HPDE6-E6E7 (cell line): ENCODE measurements around the gene CCNC.

Experiments used
- DNase-seq: peaks from one replicate; pipeline ENCODE4 v3.0.0; 2011; ENCODE audit warnings: missing footprints; ENCODE audit errors: extremely low spot score

Gene CCNC

DNA sequence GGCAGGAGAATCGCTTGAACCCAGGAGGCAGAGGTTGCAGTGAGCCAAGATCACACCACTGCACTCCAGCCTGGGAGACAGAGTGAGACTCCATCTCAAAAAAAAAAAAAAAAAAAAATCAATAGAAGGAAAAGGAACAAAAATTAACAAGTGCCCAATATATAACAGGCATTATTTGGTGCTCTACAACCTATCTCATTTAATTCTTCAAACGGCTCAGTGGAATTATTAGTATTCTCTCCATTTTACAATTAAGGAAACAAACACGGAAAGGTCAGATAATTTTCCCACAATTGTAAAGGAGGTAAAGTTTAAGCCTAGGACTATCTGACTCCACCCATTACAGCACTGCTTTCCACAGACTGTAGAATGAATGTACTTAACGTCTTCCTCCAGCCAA is 19.8 kb downstream of the CCNC start:
- DNase-seq = no peak

GRCh38 chr6:99547526-99547925 is 20.9 kb downstream of the CCNC start:
- no peak for DNase-seq

GRCh38 chr6:99545442-99545841 is 23.0 kb downstream of the CCNC start:
- no peak for DNase-seq

GRCh38 chr6:99543968-99544367 is 24.5 kb downstream of the CCNC start:
- DNase-seq = no peak

GRCh38 chr6:99530627-99531026 is 37.8 kb downstream of the CCNC start:
- no peak for DNase-seq

GRCh38 chr6:99522531-99522930 is 45.9 kb downstream of the CCNC start:
- DNase-seq = no peak

- DNase-seq = peak; percentile 13
Observed at GRCh38 chr6:99521633-99522151, 46.8 kb downstream of the CCNC start.

GRCh38 chr6:99520855-99521632 is 47.4 kb downstream of the CCNC start:
- DNase-seq = peak; percentile 71

- no peak for DNase-seq
Observed at GRCh38 chr6:99519446-99519845, 49.0 kb downstream of the CCNC start.

GRCh38 chr6:99514089-99514488 is 54.4 kb downstream of the CCNC start:
- DNase-seq = no peak

DNA sequence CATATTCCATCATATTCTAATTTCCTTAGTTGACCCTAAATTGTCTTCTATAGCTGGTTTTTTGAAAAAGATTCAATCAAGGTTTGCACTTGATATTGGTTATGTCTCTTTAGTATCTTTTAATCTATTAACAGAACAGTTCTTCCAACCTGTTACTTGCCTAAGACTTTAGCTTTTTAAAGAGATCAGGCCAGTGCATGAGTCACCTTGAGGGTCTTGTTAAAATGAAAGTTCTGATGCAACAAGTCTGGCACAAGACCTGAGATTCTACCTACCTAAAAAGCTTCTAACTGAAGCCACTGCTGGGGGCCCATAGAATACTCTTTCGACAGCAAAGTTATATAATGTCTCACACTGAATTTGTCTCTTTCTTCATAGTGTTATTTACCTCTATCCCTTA is 56.4 kb downstream of the CCNC start:
- no peak for DNase-seq

DNA sequence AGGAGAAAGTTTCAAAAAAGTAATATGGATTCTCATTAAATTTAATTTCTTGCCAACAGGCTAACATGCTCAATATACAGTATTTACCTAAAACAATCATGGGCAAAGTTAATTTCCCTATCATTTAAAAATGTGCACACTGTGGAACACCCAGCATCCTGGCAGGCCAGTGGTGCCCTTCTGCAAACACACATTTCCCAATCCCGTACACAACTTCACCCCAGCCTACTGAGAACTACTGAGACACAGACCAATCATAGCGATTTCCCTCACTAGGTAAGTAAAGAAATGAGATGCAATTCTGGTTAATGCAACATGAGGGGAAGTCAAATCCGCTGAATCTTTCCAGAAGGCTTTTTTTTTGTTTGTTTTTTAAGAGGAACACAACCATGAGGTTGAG is 60.8 kb downstream of the CCNC start:
- DNase-seq = no peak

- DNase-seq = no peak
Observed at GRCh38 chr6:99501762-99502161, 66.7 kb downstream of the CCNC start.

- no peak for DNase-seq
Observed at GRCh38 chr6:99498421-99498820, 70.0 kb downstream of the CCNC start.

DNA sequence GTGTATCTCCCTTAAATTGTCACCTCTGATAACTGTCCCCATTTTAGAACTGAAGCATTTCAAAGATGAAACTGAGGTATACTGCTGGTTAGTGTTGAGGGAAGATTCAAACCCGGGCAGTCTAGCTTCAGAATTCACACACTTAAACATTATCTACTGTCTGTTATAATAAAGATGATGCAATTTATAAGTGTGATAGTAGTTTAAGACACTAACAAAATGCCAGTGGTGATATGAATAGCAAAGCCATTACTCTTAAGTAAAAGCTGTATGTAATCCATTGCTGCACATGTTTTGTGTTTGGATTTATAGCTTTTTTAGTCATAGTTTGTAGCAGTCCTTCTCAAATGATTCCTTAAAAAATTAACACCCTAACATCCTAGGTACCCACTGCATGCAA is 73.0 kb downstream of the CCNC start:
- DNase-seq = no peak
